CD4-positive, alpha-beta T cell treated with Interleukin-15 for 1 hour (primary cell): Measurements from ENCODE around the gene PCGF6.
A peak's percentile ranks its signal among the peaks of the same experiment; 100 is the strongest.
"Not testable (repeated sequence)": the region's sequence is repeated elsewhere in the genome, so short reads cannot be mapped to it uniquely, and the experiment has no call there.

ENCODE experiments used
- DNase-seq: peaks from one replicate; pipeline ENCODE4 v3.0.0-alpha.2; 2020

PCGF6 gene

DNA sequence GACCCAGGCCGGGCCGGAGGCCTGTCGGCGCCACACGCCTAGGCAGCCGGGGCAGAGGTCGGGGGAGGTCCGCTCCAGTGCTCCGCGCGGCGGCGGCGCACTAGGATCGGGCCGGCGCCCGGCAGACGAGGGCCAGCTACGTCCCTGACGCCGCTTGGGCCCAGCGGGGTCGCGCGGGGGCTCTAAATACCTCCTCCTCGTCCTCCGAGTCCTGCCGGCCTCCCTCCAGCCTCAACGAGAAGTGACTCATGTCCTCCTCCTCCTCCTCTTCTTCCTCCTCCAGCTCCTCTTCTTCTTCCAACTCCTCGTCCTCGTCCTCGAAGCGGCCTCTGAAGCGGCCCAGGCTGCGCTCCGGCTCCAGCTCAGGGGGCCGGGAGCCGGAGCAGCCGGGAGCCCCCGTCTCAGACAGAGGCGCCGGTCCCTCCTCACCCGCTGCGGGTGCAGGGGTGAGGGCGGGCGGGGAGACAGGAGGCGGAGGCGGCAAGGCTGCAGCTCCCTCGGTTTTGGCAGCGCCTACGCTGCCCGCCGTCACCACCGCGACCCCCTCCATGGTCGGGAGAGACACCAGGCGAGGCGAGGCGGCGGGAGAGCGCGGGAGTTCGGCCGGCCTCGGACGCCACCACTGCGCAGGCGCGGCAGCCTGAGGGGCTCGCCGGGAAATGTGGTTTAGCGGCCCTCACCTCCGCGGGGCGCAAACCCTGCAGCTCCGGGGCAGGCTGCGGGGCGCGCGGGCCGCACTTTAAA lies at the start of gene PCGF6:
TSS of gene PCGF6 (minus strand) at position 624 of the 744 bp plus-strand sequence. CDS start at position 550, 74 bp downstream.
- DNase-seq: peak; percentile 74

GRCh38 chr10:103397191-103397825 lies 46.4 kb upstream of the PCGF6 start:
- no peak for DNase-seq

DNA sequence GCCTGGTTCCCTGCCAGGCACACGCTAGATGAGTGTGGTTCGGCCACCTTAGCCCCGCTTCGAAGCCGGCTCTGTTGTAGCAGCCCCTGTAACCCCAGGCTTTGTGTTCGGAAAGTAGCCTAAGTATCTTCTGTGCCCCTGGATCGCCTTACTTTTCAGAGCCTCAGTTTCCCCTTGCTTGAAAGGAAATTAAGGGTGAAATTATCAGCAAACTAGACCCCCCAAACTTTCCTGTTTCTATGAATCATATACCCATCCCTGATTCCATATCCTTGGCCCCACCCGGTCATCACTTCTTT lies 45.8 kb upstream of the PCGF6 start:
- DNase-seq: no peak

DNA sequence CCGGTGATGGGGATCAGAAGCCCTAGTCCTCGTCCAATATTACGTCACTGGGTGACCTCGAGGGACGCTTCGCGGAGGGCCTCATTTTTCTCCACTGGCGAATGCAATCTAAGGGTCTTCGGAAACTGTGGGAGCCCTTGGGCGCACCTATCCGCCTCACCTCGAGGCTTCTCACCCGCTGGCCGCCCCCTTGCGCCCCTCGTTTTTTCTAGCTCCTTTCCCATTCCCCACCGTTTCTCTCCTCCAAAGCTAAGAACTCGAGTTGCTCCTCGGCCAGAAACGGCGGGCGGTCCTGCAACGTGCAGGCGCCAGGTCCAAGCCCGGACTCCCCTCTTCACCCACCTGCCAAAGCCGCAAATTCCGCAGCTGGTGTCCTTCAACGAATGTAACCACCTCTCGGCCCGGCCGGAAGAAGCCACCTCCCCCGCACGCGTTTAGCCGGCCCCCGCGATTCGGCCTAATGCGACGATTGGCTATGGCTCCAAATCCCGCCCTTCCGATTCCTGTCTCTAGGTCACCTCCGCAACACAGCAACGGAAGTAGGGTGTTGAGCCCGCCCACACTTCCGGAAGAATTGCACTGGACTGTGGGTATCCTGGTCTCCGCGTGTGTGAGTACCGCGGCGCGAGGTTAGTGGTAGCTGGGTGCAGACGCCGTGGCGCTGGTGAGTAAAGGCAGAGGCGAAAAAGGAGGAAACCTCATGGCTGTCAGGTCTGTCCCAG lies 45.3 kb upstream of the PCGF6 start, which contains the start of the genes ATP5MK and PDCD11:
TSS of gene ATP5MK (minus strand) at position 409 of the 722 bp plus-strand sequence. CDS start 4,018 bp downstream, outside the sequence.
TSS of gene PDCD11 (plus strand) at position 560 of the 722 bp plus-strand sequence. CDS start 1,801 bp downstream, outside the sequence.
- peak; percentile 95 for DNase-seq

- DNase-seq: no peak
Observed at GRCh38 chr10:103395754-103396066, 44.8 kb upstream of the PCGF6 start.

- DNase-seq: no peak
Observed at GRCh38 chr10:103394180-103394579, 43.2 kb upstream of the PCGF6 start.

GRCh38 chr10:103382769-103383168 lies 31.8 kb upstream of the PCGF6 start:
- no peak for DNase-seq

GRCh38 chr10:103374263-103374662 lies 23.3 kb upstream of the PCGF6 start:
- DNase-seq: no peak

DNA sequence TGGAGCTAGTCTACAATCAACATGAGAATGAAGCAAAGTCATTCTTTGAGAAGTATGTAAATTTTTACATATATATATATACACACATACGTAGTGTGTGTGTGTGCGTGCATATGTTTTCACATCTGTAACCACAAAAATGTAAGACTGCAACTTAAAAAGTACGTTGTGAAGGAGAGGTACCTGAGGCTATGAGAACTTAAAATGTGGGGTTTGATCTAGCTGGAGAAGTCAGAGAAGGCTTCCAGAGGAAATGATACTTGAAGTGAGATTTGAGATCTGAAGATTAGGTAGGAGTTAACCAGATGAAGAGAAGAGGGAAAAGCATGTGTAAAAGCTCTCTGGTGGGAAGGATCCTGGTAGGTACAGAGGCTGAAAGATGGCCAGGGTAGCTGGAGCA lies 22.6 kb upstream of the PCGF6 start:
- no peak for DNase-seq

- DNase-seq: peak; percentile 89
Observed at GRCh38 chr10:103367782-103368518, 17.0 kb upstream of the PCGF6 start, which contains the start of gene TAF5. Gene TAF5 (plus strand): TSS chr10:103367976. CDS start chr10:103367990, 14 bp downstream.

GRCh38 chr10:103367379-103367781 lies 16.4 kb upstream of the PCGF6 start:
- DNase-seq: no peak

- DNase-seq: not testable (repeated sequence)
Observed at GRCh38 chr10:103360791-103361190, 9.9 kb upstream of the PCGF6 start.

DNA sequence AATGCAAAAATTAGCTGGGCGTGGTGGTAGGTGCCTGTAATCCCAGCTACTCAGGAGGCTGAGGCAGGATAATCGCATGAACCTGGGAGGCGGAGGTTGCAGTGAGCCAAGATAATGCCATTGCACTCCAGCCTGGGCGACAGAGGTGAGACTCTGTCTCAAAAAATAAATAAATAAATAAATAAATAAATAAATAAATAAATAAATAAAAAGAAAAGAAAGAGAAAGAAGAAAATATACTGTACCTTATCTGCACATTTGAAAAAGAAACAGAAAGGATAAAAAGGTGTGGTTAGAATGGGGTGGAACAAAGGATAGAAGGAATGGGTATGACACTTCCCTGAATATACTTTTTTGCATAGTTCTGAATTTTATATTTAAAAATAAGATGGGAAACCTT lies 8.6 kb upstream of the PCGF6 start:
- DNase-seq: not testable (repeated sequence)

DNA sequence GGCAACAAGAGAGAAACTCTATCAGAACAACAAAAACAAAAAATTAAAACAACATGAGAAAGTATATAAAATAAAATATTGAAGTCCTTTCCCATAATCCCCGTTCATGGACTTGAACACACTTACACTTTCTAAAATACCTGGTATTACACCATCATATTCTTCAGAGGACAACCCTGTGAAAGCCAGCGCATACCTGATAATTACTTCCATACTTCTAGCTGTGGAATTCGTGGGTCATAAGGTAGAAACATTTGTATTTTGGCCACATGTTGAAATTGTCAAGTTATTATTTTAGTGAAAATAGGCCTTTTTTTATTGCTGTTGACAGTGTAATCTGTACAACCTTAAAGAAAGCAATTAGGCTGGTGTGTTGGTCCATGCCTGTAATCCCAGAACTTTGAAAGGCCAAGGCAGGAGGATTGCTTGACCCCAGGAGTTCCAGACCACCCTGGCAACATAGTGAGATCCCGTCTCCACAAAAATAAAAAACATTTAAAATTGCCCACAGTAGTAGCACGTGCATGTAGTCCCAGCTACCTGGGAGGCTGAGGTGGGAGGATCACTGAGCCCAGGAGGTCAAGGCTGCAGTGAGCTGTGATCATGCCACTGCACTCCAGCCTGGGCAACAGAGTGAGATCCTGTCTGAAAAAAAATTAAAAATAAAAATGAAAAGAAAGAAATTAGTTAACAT lies 5.1 kb upstream of the PCGF6 start:
- DNase-seq: no peak

GRCh38 chr10:103354567-103354966 lies 3.6 kb upstream of the PCGF6 start:
- DNase-seq: not testable (repeated sequence)

DNA sequence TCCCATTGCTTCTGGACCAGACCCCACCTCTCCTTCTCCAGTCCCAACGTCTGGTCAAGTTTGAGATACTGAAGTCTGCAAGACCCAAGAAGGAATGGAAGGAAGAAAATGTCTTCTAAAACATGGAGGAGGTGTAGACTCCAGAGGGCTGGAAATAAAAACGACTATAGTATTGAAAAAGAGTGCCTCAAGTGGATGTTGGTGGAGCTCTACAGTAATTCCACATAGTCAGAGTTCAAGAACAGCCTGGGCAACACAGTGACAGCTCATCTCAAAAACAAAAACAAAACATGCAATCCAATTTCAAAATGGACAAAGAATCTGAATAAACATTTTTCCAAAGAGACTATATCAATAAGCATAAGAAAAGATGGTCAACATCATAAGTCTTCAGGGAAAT lies 2.3 kb upstream of the PCGF6 start:
- DNase-seq: no peak

- DNase-seq: no peak
Observed at GRCh38 chr10:103350175-103350516, 794 bp downstream of the PCGF6 start.

DNA sequence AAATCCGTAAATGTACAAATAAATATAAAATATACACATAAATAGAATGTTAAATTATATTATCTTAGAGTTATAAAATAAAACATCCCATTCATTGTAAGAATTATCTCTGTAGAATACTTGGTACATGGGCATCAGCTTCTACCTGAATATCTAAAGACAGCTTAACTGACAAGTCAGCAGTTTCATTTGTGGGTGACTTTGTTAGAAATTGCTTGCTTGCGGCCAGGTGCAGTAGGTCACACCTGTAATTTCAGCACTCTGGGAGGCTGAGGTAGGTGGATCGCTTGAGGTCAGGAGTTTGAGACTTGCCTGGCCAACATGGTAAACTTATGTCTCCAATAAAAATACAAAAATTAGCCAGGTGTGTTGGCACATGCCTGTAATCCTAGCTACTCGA lies 14.6 kb downstream of the PCGF6 start:
- DNase-seq: no peak

GRCh38 chr10:103334567-103334966 lies 16.4 kb downstream of the PCGF6 start:
- DNase-seq: no peak

GRCh38 chr10:103333934-103334520 lies 16.9 kb downstream of the PCGF6 start:
- no peak for DNase-seq

DNA sequence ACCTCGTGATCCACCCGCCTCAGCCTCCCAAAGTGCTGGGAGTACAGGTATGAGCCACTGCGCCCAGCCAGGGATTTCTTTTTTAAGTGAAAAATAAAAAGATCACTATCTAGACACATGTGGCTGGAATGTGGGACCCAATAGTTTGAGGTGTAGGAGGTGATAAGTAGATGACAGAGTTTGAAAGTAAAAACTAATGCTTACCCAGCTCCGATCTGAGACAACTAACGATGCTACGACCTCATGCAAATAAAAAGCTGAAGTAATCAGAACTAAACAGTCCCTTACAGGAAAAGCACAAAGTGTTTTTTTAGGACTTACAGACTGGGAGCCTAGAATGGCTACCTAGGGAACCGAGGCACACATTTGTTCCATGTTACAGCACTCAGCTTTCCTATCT lies 23.0 kb downstream of the PCGF6 start:
- DNase-seq: no peak

- no peak for DNase-seq
Observed at GRCh38 chr10:103316087-103316486, 34.9 kb downstream of the PCGF6 start.
